Stomach (tissue), 9 donors: ENCODE measurements around the gene ZSCAN9. TPM values are rescaled to one million over a fixed set of nuclear protein-coding genes. Genes with fewer than 3 reads are reported as not detected.

Source experiments
- DNase-seq, 2 donors: peaks; one replicate each; pipeline versions ENCODE4 v3.0.0 to v3.0.0-alpha.2; 2013 to 2019
- H3K27ac ChIP-seq, 5 donors: fragments of 200-600 bp in 4 of 5; sonication (generic) in 4 of 5; one replicate each; pipeline ENCODE4 v1.5.1; 2013 to 2019; ENCODE audit warnings: mild to moderate bottlenecking in 1 of 5, moderate library complexity in 1 of 5
- H3K27me3 ChIP-seq, 3 donors: fragments of 200-600 bp; sonication (generic); one replicate each; pipeline ENCODE4 v1.5.1; 2017 to 2019; ENCODE audit warnings: mixed run types in 1 of 3
- H3K36me3 ChIP-seq, 4 donors: fragments of 200-600 bp; sonication (generic); 1 replicate in 3 of 4; 2 replicates in 1 of 4; pipeline ENCODE4 v1.5.1; 2016 to 2019
- H3K4me1 ChIP-seq, 4 donors: fragments of 200-600 bp; sonication (generic); one replicate each; pipeline ENCODE4 v1.5.1; 2016 to 2019
- H3K4me3 ChIP-seq, 4 donors: fragments of 200-600 bp; sonication (generic) in 3 of 4; one replicate each; pipeline ENCODE4 v1.5.1; 2016 to 2019; ENCODE audit warnings: mild to moderate bottlenecking in 1 of 4
- H3K9me3 ChIP-seq, 4 donors: fragments of 200-600 bp; sonication (generic); one replicate each; pipeline ENCODE4 v1.5.1; 2016 to 2019
- CTCF ChIP-seq, 7 experiments: fragments of 450-650 bp in 4 of 7; fragments of 200-600 bp in 3 of 7; sonication (generic) in 3 of 7; IDR thresholded peaks; one replicate each; pipeline ENCODE4 v1.5.1; 2016 to 2019; ENCODE audit warnings: antibody characterized with exemption in 7 of 7, control low read depth in 2 of 7, mild to moderate bottlenecking in 1 of 7
- EP300 ChIP-seq: sonication (generic); formaldehyde crosslinking; IDR thresholded peaks from one replicate; pipeline ENCODE4 v1.6.1; 2017; ENCODE audit warnings: antibody characterized with exemption
- POLR2A ChIP-seq, 4 donors: fragments of 450-650 bp; IDR thresholded peaks; one replicate each; pipeline ENCODE4 v1.6.1; 2016; ENCODE audit warnings: antibody characterized with exemption in 4 of 4, control low read depth in 2 of 4, mild to moderate bottlenecking in 1 of 4, moderate library complexity in 1 of 4
- POLR2AphosphoS5 ChIP-seq, 3 donors: sonication (generic); formaldehyde crosslinking; IDR thresholded peaks; one replicate each; pipeline ENCODE4 v1.6.1; 2016; ENCODE audit warnings: antibody characterized with exemption in 3 of 3
- WGBS, 5 donors: extraction: QIAGEN DNeasy Blood & Tissue Kit in 3 of 5; methylation state at CpG; one replicate each; pipeline versions ENCODE4 v1.1.5 to v1.1.7; 2013 to 2018; 5-methylcytosine and 5-hydroxymethylcytosine counted together
- intact Hi-C: fragments of 100-400 bp; cut with DNase I; formaldehyde crosslinking; loops from one replicate; pipeline ENCODE4 v1.15.1; 2023; ENCODE audit warnings: low total_unique reads
- polyA plus RNA-seq, 3 donors: library from polyadenylated mRNA; stranded (reverse); fragments of 200-250 nt; gene quantifications; one replicate each; pipeline ENCODE4 v1.2.3, GENCODE V29; 2013
- total RNA-seq, 5 donors: library from RNA; depleted of rRNA; stranded (reverse); fragments of >200 nt; gene quantifications; one replicate each; pipeline versions ENCODE4 v1.1.0 to v1.2.3, GENCODE V29; 2014 to 2016
- donor health status: healthy with polysubstance abuse.
- donor health status: Bipolar disorder and iron deficiency.
- donor health status: healthy.

Gene ZSCAN9
- total and polyA plus RNA-seq, 8 donors, result 1.8 to 37.9 (median 7.5) TPM

- WGBS, 5 donors, result 73 to 82% (median 78%) methylated on average over 6 of the region's 6 CpGs
- peaks cover 7 to 86% (median 62%) of the 10 kb centered on the region in 4 donors for H3K9me3 ChIP-seq
Observed at GRCh38 chr6:28188111-28188979, 36.7 kb upstream of the ZSCAN9 start.

GRCh38 chr6:28200020-28200419, 25.1 kb upstream of the ZSCAN9 start:
- Histone ChIP-seq H3K9me3 (peaks cover 0 to 37% (median 27%) of the 10 kb centered on the region in 4 donors), H3K4me3 (no peak overlapping the region), H3K4me1 (no peaks in the 10 kb centered on the region), H3K27ac (no peak overlapping the region), H3K27me3 (peaks cover 0 to 47% (median 7%) of the 10 kb centered on the region in 3 donors), H3K36me3 (no peaks in the 10 kb centered on the region)
- 45 to 81% (median 60%) methylated on average over 1 of the region's 1 CpG for WGBS, 5 donors
- TF ChIP-seq POLR2A (IDR thresholded peaks at IDR 0.05) (no peak), CTCF (IDR thresholded peaks at IDR 0.05) (no peak), POLR2AphosphoS5 (IDR thresholded peaks at IDR 0.05) (no peak), EP300 (no peak)
- intact Hi-C loops, result no loop called here
- no peak for DNase-seq

More at GRCh38 chr6:28188111-28188979, 36.7 kb upstream of the ZSCAN9 start:
- H3K36me3 ChIP-seq, result no peaks in the 10 kb centered on the region
- no peak overlapping the region for H3K4me3 ChIP-seq
- no peak for TF ChIP-seq EP300
- DNase-seq, result no peak
- H3K27me3 ChIP-seq, result peaks cover 0 to 9% (median 0%) of the 10 kb centered on the region in 3 donors
- intact Hi-C loops, result no loop called here
- no peaks in the 10 kb centered on the region for H3K4me1 ChIP-seq
- no peak overlapping the region for H3K27ac ChIP-seq

GRCh38 chr6:28203201-28203600, 21.9 kb upstream of the ZSCAN9 start:
- peaks cover 6 to 77% (median 19%) of the 10 kb centered on the region in 3 donors for H3K27me3 ChIP-seq

GRCh38 chr6:28205879-28206278, 19.2 kb upstream of the ZSCAN9 start:
- TF ChIP-seq EP300, result no peak
- TF ChIP-seq CTCF (IDR thresholded peaks at IDR 0.05), result no peak
- TF ChIP-seq POLR2A (IDR thresholded peaks at IDR 0.05), result no peak
- no peak for TF ChIP-seq POLR2AphosphoS5 (IDR thresholded peaks at IDR 0.05)
- 43 to 65% (median 54%) methylated on average over 1 of the region's 1 CpG for WGBS, 5 donors
- peaks cover 8 to 85% (median 40%) of the 10 kb centered on the region in 3 donors for H3K27me3 ChIP-seq
- no peak overlapping the region for H3K27ac ChIP-seq
- DNase-seq, result no peak
- H3K4me1 ChIP-seq, result peaks cover 11 to 17% (median 13%) of the 10 kb centered on the region in 4 donors
- H3K36me3 ChIP-seq, result no peaks in the 10 kb centered on the region
- no peak overlapping the region for H3K4me3 ChIP-seq
- peaks cover 0 to 29% (median 13%) of the 10 kb centered on the region in 4 donors for H3K9me3 ChIP-seq
- intact Hi-C loops, result no loop called here

More at GRCh38 chr6:28203201-28203600, 21.9 kb upstream of the ZSCAN9 start:
- DNase-seq, result no peak
- H3K27ac ChIP-seq, result no peak overlapping the region
- no peak overlapping the region for H3K4me3 ChIP-seq
- H3K36me3 ChIP-seq, result no peaks in the 10 kb centered on the region
- TF ChIP-seq POLR2A (IDR thresholded peaks at IDR 0.05) (no peak), EP300 (no peak), POLR2AphosphoS5 (IDR thresholded peaks at IDR 0.05) (no peak), CTCF (IDR thresholded peaks at IDR 0.05) (no peak)
- peaks cover 9 to 14% (median 12%) of the 10 kb centered on the region in 4 donors for H3K4me1 ChIP-seq
- intact Hi-C loops, result no loop called here
- H3K9me3 ChIP-seq, result peaks cover 0 to 28% (median 18%) of the 10 kb centered on the region in 4 donors
- WGBS, 5 donors, result 33 to 40% (median 37%) methylated on average over 4 of the region's 4 CpGs
